ENCODE measurements around the gene BRINP3.
"Not testable (repeated sequence)": the region's sequence is repeated elsewhere in the genome, so short reads cannot be mapped to it uniquely, and the experiment has no call there.

BRINP3 gene

DNA sequence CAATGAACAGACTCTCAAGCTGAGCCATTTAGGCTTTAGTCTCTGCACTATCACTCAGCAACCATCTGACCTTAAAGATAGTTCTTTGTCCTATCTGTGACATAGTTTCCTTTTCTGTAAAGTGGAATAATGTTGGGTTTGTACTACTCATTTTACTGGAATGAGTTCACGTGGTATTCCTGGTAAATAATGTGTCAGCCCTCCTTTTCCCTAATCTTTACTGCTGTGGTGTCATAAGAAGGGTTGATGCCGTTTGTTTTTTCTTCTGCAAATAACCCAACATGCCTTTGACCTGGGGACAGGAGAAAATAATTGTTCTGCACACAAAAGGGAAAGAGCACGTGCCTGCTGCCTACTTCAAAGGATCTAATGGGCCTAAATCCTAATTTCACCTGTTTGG lies 297.8 kb downstream of the BRINP3 start:
- DNase-seq (ENCODE audit: low read depth): no peak

- DNase-seq (ENCODE audit: low read depth): no peak
Observed at GRCh38 chr1:190178827-190179226, 298.8 kb downstream of the BRINP3 start.

DNA sequence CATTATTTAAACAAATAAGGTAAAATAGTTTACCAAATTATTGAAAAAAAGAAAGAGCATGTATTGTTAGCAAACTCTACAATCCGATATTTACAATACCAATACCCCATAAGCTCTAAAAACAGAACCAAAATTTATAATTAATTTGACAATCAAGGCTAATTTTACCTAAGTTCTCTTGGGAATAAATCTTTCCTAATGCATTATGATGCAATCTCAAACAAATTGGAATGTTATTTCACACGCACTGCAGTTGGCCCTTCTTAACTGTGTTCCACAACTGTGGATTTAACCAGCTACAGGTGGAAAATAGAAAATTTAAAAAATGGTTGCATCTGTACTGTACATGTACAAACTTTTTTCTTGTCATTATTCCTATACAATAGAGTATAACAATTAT lies 300.1 kb downstream of the BRINP3 start:
- no peak for DNase-seq (ENCODE audit: low read depth)

DNA sequence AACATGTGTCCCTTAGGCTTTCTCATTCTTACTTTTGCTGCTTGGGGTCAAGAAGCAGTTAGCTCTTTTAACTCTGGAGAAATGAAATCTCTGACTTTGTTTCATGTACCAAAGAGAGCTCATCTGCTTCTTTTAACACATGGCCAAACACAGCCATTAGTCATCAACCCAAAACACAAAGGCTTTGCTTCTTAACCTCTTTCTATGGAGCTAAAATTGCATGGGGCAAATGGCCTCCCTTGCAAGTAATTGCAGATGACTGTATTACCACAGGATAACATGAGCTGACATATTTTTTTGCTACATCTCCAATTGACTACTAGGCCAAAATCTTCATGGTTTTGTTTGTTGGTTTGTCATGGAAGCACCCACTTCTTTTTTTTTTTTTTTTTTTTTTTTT lies 300.9 kb downstream of the BRINP3 start:
- DNase-seq (ENCODE audit: low read depth): no peak

GRCh38 chr1:190175320-190175719 lies 302.3 kb downstream of the BRINP3 start:
- DNase-seq (ENCODE audit: low read depth): no peak

- no peak for DNase-seq (ENCODE audit: low read depth)
Observed at GRCh38 chr1:190172651-190173430, 304.8 kb downstream of the BRINP3 start.

DNA sequence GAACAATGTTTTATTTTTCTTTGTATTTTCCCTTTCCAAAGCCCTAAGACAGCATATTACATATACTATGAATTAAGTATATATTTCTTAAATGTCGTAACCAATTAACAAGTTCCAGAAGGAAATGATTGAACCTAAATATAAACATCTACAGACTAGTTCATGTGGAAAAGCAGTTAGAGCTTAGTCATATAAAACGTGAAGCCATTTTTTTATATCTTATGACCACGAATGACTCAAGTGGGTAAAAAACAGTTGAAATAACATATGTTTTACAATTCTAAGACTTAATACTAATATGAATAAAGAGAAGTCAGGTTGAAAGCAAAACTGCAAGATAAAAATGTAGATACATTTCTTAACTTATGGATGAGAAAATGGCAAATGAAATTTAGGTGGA lies 307.3 kb downstream of the BRINP3 start:
- DNase-seq (ENCODE audit: low read depth): no peak

DNA sequence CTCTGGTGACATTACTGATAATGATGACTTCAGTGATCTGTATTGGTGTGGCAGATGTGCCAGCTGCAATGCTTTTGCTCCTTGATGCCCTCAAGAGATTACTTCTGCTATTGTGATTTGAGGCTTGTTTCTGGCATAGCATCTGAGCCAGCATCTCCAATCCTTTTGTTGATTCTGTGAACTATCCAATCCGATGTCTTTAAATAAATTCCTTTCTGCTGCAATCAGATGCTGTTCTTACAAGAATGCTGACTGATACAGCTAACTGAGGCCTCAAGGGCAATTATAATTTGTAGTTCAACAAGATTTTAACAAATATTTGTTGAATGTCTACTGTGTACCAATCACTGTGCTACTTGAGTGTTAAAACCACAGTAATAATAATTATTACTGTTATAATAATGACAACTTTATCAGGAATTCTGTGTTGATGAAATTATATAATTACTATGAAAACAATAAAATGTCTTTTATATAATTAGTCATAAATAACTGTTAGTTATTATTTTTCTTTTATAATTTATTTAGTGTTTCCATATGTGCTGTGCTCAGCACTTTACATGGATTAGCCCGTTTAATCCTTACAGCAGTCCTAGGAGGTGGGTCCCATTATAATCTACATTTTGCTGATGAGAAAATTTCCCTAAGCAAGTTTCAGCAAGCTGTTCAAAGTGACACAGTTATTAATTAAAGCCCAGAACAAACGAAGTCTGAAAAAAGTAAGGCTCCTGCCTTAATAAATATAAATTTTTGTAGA lies 308.2 kb downstream of the BRINP3 start:
- DNase-seq (ENCODE audit: low read depth): no peak

- no peak for DNase-seq (ENCODE audit: low read depth)
Observed at GRCh38 chr1:190168893-190169280, 308.8 kb downstream of the BRINP3 start.

DNA sequence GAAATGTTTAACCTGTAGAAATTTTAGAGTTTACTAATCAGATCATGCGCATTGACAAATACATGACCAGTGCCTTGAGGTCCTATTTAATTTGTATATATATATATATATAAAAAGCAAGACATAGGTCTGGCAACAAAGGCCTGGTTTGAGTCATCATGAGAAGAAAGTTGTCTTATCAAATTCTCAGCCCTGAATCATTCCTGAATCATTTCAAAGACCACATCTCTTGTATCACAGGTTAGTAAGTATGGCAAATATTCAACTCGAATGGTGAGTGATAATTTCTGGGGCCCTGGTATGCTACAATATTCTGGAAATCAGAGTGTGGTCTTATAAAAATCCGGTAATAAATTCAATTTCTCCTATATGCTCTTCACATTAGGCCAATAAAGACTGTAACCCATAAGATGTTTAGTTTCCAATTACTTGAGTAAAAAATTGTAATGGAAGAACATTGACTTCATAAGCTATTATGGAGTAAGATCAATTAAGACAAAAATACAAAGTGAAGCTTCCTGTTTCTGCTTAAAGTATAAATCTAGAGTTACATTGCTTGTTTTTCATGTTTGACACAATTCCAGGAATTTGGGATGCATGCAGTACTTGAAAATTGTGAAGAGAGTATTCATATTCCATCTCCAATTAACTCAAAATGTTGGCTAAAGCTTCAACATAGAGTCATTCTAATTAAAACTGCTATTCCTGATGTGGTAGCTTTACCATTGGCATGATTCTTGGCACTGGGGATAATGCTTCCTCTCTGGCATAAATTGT lies 309.4 kb downstream of the BRINP3 start:
- DNase-seq (ENCODE audit: low read depth): no peak

DNA sequence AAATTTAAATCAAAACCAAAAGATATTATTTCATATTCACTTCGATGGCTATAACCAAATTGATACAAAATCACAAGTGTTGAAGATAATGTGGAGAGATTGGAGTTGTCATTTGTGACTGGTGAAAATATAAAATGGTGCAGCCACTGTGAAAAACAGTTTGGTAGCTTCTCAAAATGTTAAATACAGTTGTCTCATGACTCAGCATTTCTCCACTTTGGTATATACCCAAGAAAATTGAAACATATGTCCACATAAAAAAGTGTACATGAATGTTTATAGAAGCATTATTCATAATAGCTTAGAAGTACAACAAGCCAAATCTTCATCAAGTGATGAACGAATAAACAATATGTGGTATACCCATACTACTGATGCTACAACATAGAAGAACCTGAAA lies 318.5 kb downstream of the BRINP3 start:
- no peak for DNase-seq (ENCODE audit: low read depth)

- DNase-seq (ENCODE audit: low read depth): no peak
Observed at GRCh38 chr1:190154744-190155143, 322.9 kb downstream of the BRINP3 start.

GRCh38 chr1:190147616-190148015 lies 330.0 kb downstream of the BRINP3 start:
- no peak for DNase-seq (ENCODE audit: low read depth)

GRCh38 chr1:190144650-190145049 lies 333.0 kb downstream of the BRINP3 start:
- no peak for DNase-seq (ENCODE audit: low read depth)

DNA sequence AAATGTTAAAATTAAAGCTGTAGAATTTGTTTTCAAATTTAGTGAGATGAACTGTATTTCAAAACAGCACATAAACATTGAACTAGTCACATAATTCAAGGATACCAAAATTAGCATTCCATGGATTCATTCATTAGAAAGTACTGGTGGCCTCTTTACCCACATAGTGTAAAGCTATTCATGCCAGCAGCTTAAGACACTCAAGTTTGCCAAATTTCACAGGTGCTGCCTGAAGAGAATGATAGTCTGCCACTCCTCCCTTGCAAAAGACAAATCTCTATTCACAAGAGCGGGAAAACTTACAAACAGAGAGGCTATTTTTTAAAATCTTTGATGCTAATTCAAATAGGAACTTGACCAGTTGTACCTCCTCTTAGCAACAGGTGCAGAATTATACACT lies 337.0 kb downstream of the BRINP3 start:
- DNase-seq (ENCODE audit: low read depth): no peak

- no peak for DNase-seq (ENCODE audit: low read depth)
Observed at GRCh38 chr1:190138702-190139101, 339.0 kb downstream of the BRINP3 start.

DNA sequence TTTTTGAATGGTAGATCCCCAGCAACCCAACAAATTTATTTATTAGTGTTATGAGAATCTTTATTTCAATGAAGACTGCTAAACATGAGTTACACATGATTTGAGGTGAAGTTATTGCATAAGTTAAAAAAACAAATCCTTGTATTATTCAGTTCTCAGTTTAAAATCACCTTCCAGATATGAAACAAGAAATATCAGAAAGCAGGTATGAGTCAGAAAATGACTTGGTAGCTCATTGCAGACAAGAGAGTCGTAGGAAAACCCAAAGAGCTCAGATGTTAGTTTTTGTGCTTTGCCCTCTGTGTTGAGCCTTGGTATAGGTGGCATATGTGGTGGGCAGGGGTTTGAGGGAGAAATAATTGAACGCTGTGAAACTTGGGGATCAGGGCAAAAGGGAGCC lies 339.4 kb downstream of the BRINP3 start:
- no peak for DNase-seq (ENCODE audit: low read depth)

- no peak for DNase-seq (ENCODE audit: low read depth)
Observed at GRCh38 chr1:190129366-190129765, 348.3 kb downstream of the BRINP3 start.

GRCh38 chr1:190126728-190127127 lies 350.9 kb downstream of the BRINP3 start:
- no peak for DNase-seq (ENCODE audit: low read depth)

DNA sequence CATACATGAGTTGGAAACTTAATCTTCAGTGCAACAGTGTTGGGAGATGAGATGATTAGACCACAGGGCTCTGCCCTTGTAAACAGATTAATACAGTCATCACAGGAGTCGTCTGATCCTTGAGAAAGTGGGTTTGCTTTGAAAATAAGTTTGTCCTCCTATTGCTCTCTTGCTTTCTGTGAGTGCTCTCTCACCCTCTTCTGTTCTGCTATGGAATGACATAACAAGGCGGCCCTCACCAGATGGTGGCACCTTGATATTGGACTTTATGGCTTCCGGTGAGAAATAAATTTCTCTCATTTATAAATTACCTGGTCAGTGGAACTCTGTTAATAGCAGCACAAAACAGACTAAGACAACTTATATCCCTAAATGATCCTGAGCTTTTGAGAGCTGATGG lies 353.6 kb downstream of the BRINP3 start:
- no peak for DNase-seq (ENCODE audit: low read depth)

GRCh38 chr1:190120564-190120963 lies 357.1 kb downstream of the BRINP3 start:
- DNase-seq (ENCODE audit: low read depth): not testable (repeated sequence)

- DNase-seq (ENCODE audit: low read depth): no peak
Observed at GRCh38 chr1:190119683-190120082, 358.0 kb downstream of the BRINP3 start.

- no peak for DNase-seq (ENCODE audit: low read depth)
Observed at GRCh38 chr1:190116921-190117320, 360.7 kb downstream of the BRINP3 start.
